Loucy (cell line): ENCODE results near the gene KIF1B.

Source experiments
- H2AFZ ChIP-seq: fragments of 200-600 bp; sonication (generic); 2 replicates; pipeline ENCODE4 v1.6.0; 2016; ENCODE audit warnings: antibody characterized with exemption, mild to moderate bottlenecking, low read length, moderate library complexity
- H3F3A ChIP-seq: fragments of 200-600 bp; 2 replicates; pipeline ENCODE4 v1.6.0; 2016; ENCODE audit warnings: antibody characterized with exemption, low read depth, mild to moderate bottlenecking
- H3K27me3 ChIP-seq: fragments of 200-600 bp; sonication (generic); 2 replicates; pipeline ENCODE4 v1.6.1; 2014; ENCODE audit warnings: low read length, mild to moderate bottlenecking; ENCODE audit not compliant: insufficient read depth, poor library complexity, severe bottlenecking
- H3K36me3 ChIP-seq: fragments of 200-600 bp; sonication (generic); 2 replicates; pipeline ENCODE4 v1.6.1; 2016; ENCODE audit warnings: low read length; ENCODE audit not compliant: insufficient read depth
- H3K4me1 ChIP-seq: fragments of 200-600 bp; sonication (generic); 2 replicates; pipeline ENCODE4 v1.5.1; 2014; ENCODE audit warnings: low read length, mild to moderate bottlenecking; ENCODE audit not compliant: insufficient read depth, poor library complexity, severe bottlenecking
- H3K4me2 ChIP-seq: fragments of 200-600 bp; sonication (generic); 2 replicates; pipeline ENCODE4 v1.6.0; 2014; ENCODE audit warnings: antibody characterized with exemption, low read length, low read depth, mild to moderate bottlenecking; ENCODE audit not compliant: poor library complexity, severe bottlenecking
- H3K4me3 ChIP-seq: fragments of 200-600 bp; sonication (generic); 2 replicates; pipeline ENCODE4 v1.5.1; 2014; ENCODE audit warnings: low read length, mild to moderate bottlenecking, mixed read lengths; ENCODE audit not compliant: poor library complexity, severe bottlenecking
- H3K79me2 ChIP-seq: fragments of 200-600 bp; sonication (generic); 2 replicates; pipeline ENCODE4 v1.6.1; 2014; ENCODE audit warnings: low read length; ENCODE audit not compliant: insufficient read depth
- H3K9ac ChIP-seq: fragments of 200-600 bp; sonication (generic); 2 replicates; pipeline ENCODE4 v1.6.0; 2014; ENCODE audit warnings: mild to moderate bottlenecking, low read depth, low read length, moderate library complexity; ENCODE audit not compliant: poor library complexity, severe bottlenecking
- H3K9me2 ChIP-seq: fragments of 200-600 bp; sonication (generic); replicated peaks from 2 replicates; pipeline ENCODE4 v1.6.1; 2016; ENCODE audit warnings: low read depth, low read length, mixed read lengths
- H3K9me3 ChIP-seq: fragments of 200-600 bp; sonication (generic); 2 replicates; pipeline ENCODE4 v1.6.1; 2014; ENCODE audit warnings: mild to moderate bottlenecking, antibody characterized with exemption, low read length, low read depth; ENCODE audit not compliant: insufficient read depth
- H4K20me1 ChIP-seq: fragments of 200-600 bp; sonication (generic); 2 replicates; pipeline ENCODE4 v1.6.0; 2014; ENCODE audit warnings: antibody characterized with exemption, low read length, mild to moderate bottlenecking; ENCODE audit not compliant: insufficient read depth, poor library complexity, severe bottlenecking
- CTCF ChIP-seq: fragments of 200-600 bp; sonication (generic); conservative IDR thresholded peaks from 2 replicates; pipeline ENCODE4 v1.5.1; 2014; ENCODE audit warnings: mild to moderate bottlenecking, antibody characterized with exemption, low read length
- EZH2phosphoT487 ChIP-seq: fragments of 200-600 bp; IDR thresholded peaks from 2 replicates; pipeline ENCODE4 v1.6.1; 2018; ENCODE audit warnings: antibody characterized with exemption, mild to moderate bottlenecking, moderate library complexity, borderline replicate concordance

Gene KIF1B

GRCh38 chr1:10384219-10384618 is 173.8 kb downstream of the KIF1B start:
- Histone ChIP-seq H3K9me3 (no peaks in the 10 kb centered on the region), H3K4me2 (no peak overlapping the region), H3K36me3 (no peaks in the 10 kb centered on the region; the same call in 1 of the 2 replicates), H3K4me1 (peaks cover 14% of the 10 kb centered on the region), H2AFZ (no peak overlapping the region), H3K9me2 (no peaks in the 10 kb centered on the region), H4K20me1 (no peaks in the 10 kb centered on the region), H3K79me2 (no peaks in the 10 kb centered on the region), H3K27me3 (no peaks in the 10 kb centered on the region), H3K9ac (no peak overlapping the region), H3F3A (no peaks in the 10 kb centered on the region), H3K4me3 (no peak overlapping the region)
- TF ChIP-seq CTCF (no peak), EZH2phosphoT487 (no peak)

DNA sequence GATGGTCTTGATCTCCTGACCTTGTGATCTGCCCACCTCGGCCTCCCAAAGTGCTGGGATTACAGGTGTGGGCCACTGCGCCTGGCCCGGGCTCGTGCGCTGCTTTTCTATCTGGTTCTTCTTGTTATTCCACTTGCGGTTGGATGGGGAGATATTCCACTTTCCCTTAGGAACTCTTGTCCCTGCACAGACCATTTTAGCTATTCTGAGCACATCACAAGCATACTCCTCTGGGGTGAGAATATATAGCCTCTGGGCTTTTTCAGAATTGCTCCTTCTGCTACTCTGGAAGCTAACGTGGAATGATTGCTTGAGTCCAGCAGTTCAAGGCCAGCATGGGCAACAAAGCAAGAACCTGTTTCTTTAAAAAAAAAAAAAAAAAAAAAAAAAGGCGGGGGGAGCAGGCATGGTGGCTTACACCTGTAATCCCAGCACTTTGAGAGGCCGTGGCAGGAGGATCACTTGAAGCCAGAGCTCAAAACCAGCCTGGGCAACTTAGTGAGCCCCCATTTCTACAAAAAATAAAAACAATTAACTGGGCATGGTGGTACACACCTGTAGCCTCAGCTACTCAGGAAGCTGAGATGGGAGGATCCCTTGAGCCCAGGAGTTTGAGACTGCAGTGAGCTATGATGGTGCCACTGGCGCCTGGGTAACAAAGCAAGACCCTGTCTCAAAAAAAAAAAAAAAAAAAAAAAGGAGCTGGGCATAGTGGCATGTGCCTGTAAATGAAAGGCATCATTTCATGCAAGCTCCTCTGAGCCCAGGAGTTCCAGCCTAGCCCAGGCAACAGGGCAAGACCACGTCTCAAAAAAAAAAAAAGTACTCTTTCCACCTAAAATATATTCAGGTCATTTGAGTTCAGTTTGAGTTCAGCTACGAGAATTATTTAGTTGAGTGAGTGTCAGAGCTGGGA is 176.6 kb downstream of the KIF1B start:
- H3K9me2 ChIP-seq = no peaks in the 10 kb centered on the region
- peaks cover 14% of the 10 kb centered on the region for H3K4me1 ChIP-seq
- H3K27me3 ChIP-seq = no peaks in the 10 kb centered on the region
- H4K20me1 ChIP-seq = no peaks in the 10 kb centered on the region
- H3K4me2 ChIP-seq = peak overlapping the region; percentile 45
- H3K9ac ChIP-seq = no peak overlapping the region
- H3F3A ChIP-seq = no peaks in the 10 kb centered on the region
- TF ChIP-seq CTCF = no peak
- no peak for TF ChIP-seq EZH2phosphoT487
- no peak overlapping the region for H3K4me3 ChIP-seq
- no peaks in the 10 kb centered on the region for H3K9me3 ChIP-seq
- no peaks in the 10 kb centered on the region for H3K36me3 ChIP-seq
- no peak overlapping the region for H2AFZ ChIP-seq
- no peaks in the 10 kb centered on the region for H3K79me2 ChIP-seq

DNA sequence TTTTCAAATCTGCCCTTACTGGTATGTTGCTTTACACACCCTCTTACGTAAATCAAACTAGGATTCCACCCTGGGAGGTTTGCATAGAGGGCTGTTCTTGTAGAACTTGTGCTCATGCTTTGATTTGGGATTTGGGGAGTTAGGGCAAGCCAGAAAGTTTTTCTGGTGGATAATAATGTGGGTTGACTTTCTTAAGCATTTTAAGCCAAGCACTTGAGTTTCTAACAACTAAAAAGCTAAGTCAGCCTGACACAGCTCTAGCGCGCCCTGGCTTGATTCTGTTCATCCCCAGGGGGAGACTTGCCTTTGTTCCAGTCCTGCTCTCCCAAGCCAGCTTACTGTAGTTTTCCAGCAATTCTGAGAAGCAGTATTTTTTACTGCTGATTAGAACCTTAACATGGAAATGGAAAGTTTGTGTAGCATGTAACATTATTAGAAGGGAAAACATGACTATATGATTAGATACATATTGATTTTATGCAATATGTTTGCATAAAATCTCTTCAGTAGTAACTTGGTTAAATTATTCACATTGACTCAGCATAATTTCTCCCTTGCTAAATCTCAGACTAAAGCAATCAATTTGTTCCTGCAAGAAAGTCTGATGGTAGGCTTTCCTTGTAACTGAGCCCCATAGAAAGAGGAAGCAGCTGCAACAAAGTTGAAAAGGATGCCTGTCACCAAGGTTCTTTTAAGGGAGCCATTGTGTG is 177.5 kb downstream of the KIF1B start:
- H4K20me1 ChIP-seq = no peaks in the 10 kb centered on the region
- H3K4me2 ChIP-seq = peak overlapping the region; percentile 45
- H3K27me3 ChIP-seq = no peaks in the 10 kb centered on the region
- H3K36me3 ChIP-seq = no peaks in the 10 kb centered on the region
- no peaks in the 10 kb centered on the region for H3K9me2 ChIP-seq
- 0 out of 2 replicates have a peak overlapping the region, but pooled peaks have one; percentile 44 for H2AFZ ChIP-seq
- H3K9ac ChIP-seq = no peak overlapping the region
- no peaks in the 10 kb centered on the region for H3K9me3 ChIP-seq
- peak overlapping the region; percentile 5 for H3K4me3 ChIP-seq
- no peaks in the 10 kb centered on the region for H3K79me2 ChIP-seq
- TF ChIP-seq EZH2phosphoT487 (no peak), CTCF (no peak)
- H3K4me1 ChIP-seq = peaks cover 14% of the 10 kb centered on the region
- H3F3A ChIP-seq = no peaks in the 10 kb centered on the region
